ENCODE data around the gene IL17RB. TPM values are rescaled to one million over a fixed set of nuclear protein-coding genes. Genes with fewer than 3 reads are reported as not detected.

IL17RB gene, protein sequence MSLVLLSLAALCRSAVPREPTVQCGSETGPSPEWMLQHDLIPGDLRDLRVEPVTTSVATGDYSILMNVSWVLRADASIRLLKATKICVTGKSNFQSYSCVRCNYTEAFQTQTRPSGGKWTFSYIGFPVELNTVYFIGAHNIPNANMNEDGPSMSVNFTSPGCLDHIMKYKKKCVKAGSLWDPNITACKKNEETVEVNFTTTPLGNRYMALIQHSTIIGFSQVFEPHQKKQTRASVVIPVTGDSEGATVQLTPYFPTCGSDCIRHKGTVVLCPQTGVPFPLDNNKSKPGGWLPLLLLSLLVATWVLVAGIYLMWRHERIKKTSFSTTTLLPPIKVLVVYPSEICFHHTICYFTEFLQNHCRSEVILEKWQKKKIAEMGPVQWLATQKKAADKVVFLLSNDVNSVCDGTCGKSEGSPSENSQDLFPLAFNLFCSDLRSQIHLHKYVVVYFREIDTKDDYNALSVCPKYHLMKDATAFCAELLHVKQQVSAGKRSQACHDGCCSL
- total RNA-seq: 1 to 10 TPM in 2 of 4 donors, not detected in 2; 1.5 to 1.7 TPM

GRCh38 chr3:53846134-53846850 lies at the start of gene IL17RB, which contains the start of gene CHDH:
IL17RB (plus strand) TSS chr3:53846568; CDS start chr3:53846589, 21 bp downstream.
CHDH (minus strand) TSS chr3:53846419; CDS start chr3:53824008, 22,411 bp downstream.
- DNase-seq (ENCODE audit: low spot score): no peak
- ATAC-seq (ENCODE audit: low FRiP score): peak; percentile 88
- no peak for TF ChIP-seq CTCF (IDR thresholded peaks at IDR 0.05)

DNA sequence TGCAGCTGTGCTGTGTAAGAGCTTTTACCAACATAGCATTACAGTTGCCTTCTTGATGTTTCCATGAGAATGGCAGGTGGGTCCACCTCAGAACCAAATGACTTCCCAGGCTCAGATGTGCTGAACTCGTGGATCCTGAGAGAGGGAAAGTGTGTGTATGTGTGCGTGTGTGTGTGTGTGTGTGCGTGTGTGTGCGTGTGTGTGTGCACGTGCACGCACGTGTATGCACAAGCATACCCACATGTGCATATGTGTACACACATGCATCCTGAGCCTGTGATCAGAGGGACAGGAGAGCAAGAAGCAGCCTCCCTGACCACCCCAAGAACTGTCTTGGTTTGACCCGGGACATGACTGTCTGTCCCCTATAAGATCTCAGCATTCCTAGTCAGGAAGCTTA lies 48.2 kb upstream of the IL17RB start:
- no peak for ATAC-seq (ENCODE audit: low FRiP score)
- DNase-seq (ENCODE audit: low spot score): no peak
- TF ChIP-seq CTCF (IDR thresholded peaks at IDR 0.05): no peak

- no peak for DNase-seq (ENCODE audit: low spot score)
- no peak for TF ChIP-seq CTCF (IDR thresholded peaks at IDR 0.05)
- no peak for ATAC-seq (ENCODE audit: low FRiP score)
Observed at GRCh38 chr3:53799338-53799865, 47.0 kb upstream of the IL17RB start.

DNA sequence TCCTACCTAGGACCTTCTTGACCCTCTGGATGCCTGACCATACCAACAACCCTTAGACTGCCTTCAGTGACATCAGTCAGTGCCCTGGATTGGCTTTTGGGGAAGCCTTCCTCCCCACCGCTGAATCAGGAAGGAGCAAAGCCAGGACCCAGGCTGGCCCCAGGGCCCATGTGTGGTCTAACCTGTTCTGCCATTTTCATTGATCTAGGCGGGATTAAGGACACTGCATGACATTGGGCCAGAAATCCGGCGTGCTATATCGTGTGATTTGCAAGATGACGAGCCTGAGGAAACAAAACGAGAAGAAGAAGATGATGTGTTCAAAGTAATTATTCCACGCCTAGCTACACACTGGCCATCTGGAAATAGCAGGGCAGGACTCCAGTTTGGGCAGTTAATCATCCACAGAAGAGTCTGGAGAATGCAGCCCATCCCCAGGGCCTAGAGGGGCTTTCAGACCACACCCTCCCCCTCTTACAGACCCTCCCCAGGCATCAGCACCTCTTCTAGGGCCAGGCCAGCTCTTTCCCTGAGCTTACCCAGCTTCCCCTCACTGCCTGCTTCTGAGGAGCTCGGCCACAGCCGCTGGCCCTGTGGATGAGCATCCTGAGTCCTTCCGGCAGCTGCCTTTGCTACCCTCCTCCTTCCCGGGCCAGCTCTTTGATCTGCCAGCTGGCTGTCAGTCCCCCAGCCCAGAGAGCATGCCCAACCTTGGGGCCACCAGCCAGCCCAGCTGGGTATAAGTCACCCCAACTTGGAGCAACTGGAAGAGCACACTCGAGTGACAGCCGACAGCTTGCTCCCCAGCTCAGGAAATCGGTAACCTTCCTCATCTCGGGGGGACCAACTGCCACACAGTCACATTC lies 46.1 kb upstream of the IL17RB start:
- TF ChIP-seq CTCF (IDR thresholded peaks at IDR 0.05): no peak
- DNase-seq (ENCODE audit: low spot score) (no peak), ATAC-seq (ENCODE audit: low FRiP score) (no peak)

DNA sequence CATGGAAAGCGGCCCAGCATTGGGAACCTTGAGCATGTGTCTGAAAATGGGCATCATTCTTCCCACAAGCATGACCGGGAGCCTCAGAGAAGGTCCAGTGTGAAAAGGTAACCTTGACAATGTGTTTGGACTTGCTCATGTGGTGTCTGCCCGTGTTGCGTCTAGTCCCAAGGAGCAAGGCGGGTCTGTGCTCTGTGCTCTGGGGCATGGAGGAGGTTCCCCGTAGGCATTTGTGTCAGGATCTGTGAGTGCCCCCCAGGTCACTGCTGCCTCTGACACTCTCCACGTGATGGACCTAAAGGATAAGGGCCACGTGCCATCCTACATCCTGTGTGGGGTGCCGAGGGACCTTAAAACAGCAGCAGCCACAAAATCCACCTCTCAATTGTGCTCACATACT lies 45.0 kb upstream of the IL17RB start:
- DNase-seq (ENCODE audit: low spot score) (no peak), ATAC-seq (ENCODE audit: low FRiP score) (no peak)

More for the DNA sequence above, 45.0 kb upstream of the IL17RB start:
- no peak for TF ChIP-seq CTCF (IDR thresholded peaks at IDR 0.05)
